BLaER1 treated with 17β-estradiol and CSF1 and Interleukin-3, amounts not matched to agents 10 nM and 100 nM (cell line): ENCODE data around the gene AWAT2.

ENCODE experiments used
- H3K27ac ChIP-seq, 11 experiments: shearing (Covaris generic); formaldehyde crosslinking; 2 replicates each; pipeline ENCODE4 v1.8.1; 2022
- H3K27me3 ChIP-seq, 11 experiments: shearing (Covaris generic); formaldehyde crosslinking; 2 replicates each; pipeline ENCODE4 v1.8.1; 2022
- H3K36me3 ChIP-seq, 11 experiments: shearing (Covaris generic); formaldehyde crosslinking; 2 replicates each; pipeline ENCODE4 v1.8.1; 2022
- H3K4me1 ChIP-seq, 10 experiments: shearing (Covaris generic); formaldehyde crosslinking; 2 replicates each; pipeline ENCODE4 v1.8.1; 2022
- H3K4me2 ChIP-seq, 11 experiments: shearing (Covaris generic); formaldehyde crosslinking; 2 replicates each; pipeline ENCODE4 v1.8.1; 2022
- H3K4me3 ChIP-seq, 10 experiments: shearing (Covaris generic); formaldehyde crosslinking; 2 replicates each; pipeline ENCODE4 v1.8.1; 2022
- H3K9ac ChIP-seq, 11 experiments: shearing (Covaris generic); formaldehyde crosslinking; 2 replicates each; pipeline ENCODE4 v1.8.1; 2022
- H3K9me3 ChIP-seq, 11 experiments: shearing (Covaris generic); formaldehyde crosslinking; replicated peaks in 1 of 11; 2 replicates each; pipeline ENCODE4 v1.8.1; 2022
- H4K20me1 ChIP-seq, 11 experiments: shearing (Covaris generic); formaldehyde crosslinking; 2 replicates each; pipeline ENCODE4 v1.8.1; 2022
- Cebpa-rat ChIP-seq, 11 experiments: shearing (Covaris generic); IDR thresholded peaks; 2 replicates each; pipeline ENCODE4 v1.8.1; 2022

Gene AWAT2

GRCh38 chrX:70049925-70050324 lies at the start of gene AWAT2:
Gene AWAT2 (minus strand): TSS chrX:70049938. CDS start chrX:70049932, 6 bp downstream.
- Histone ChIP-seq H3K4me3 (no peak within 1 kb of the TSS), H3K36me3 (no peaks in the 10 kb centered on the region), H3K4me1 (peaks cover 0 to 13% (median 0%) of the 10 kb centered on the region in 10 experiments; a peak in 7 of 20 replicates), H3K4me2 (no peak within 1 kb of the TSS), H4K20me1 (peaks cover 0 to 4% (median 0%) of the 10 kb centered on the region in 11 experiments; a peak in 2 of 22 replicates), H3K9ac (no peak within 1 kb of the TSS), H3K27me3 (peaks cover 82 to 96% (median 93%) of the 10 kb centered on the region in 11 experiments), H3K27ac (no peak within 1 kb of the TSS), H3K9me3 (peaks cover 0 to 6% (median 0%) of the 10 kb centered on the region in 11 experiments; a peak in 1 of 22 replicates)
- TF ChIP-seq Cebpa-rat (IDR thresholded peaks at IDR 0.05): no peak

GRCh38 chrX:70096052-70096451 lies 46.3 kb upstream of the AWAT2 start:
- Histone ChIP-seq H3K4me3 (no peak overlapping the region), H3K4me2 (no peak overlapping the region), H3K4me1 (no peaks in the 10 kb centered on the region), H3K27ac (no peak overlapping the region), H3K36me3 (no peaks in the 10 kb centered on the region), H3K27me3 (peaks cover 46 to 79% (median 72%) of the 10 kb centered on the region in 11 experiments), H4K20me1 (no peaks in the 10 kb centered on the region), H3K9ac (no peak overlapping the region), H3K9me3 (no peaks in the 10 kb centered on the region; a peak in 1 of 22 replicates)
- no peak for TF ChIP-seq Cebpa-rat (IDR thresholded peaks at IDR 0.05)

GRCh38 chrX:70092247-70092646 lies 42.5 kb upstream of the AWAT2 start:
- H3K27me3 ChIP-seq: peaks cover 65 to 100% (median 92%) of the 10 kb centered on the region in 11 experiments
- no peak overlapping the region for H3K9ac ChIP-seq
- no peaks in the 10 kb centered on the region for H3K36me3 ChIP-seq
- no peak for TF ChIP-seq Cebpa-rat (IDR thresholded peaks at IDR 0.05)
- no peaks in the 10 kb centered on the region; a peak in 1 of 22 replicates for H3K9me3 ChIP-seq
- H3K27ac ChIP-seq: no peak overlapping the region
- no peak overlapping the region for H3K4me3 ChIP-seq
- H3K4me1 ChIP-seq: peaks cover 0 to 23% (median 9%) of the 10 kb centered on the region in 10 experiments; a peak in 9 of 20 replicates
- H3K4me2 ChIP-seq: no peak overlapping the region
- H4K20me1 ChIP-seq: no peaks in the 10 kb centered on the region; a peak in 1 of 22 replicates

GRCh38 chrX:70089604-70090297 lies 40.0 kb upstream of the AWAT2 start:
- Histone ChIP-seq H3K36me3 (no peaks in the 10 kb centered on the region), H3K4me2 (peak overlapping the region in 6 of 11 experiments; percentile 2 to 47 (median 20); a peak in 9 of 22 replicates), H4K20me1 (no peaks in the 10 kb centered on the region; a peak in 1 of 22 replicates), H3K9me3 (no peaks in the 10 kb centered on the region; a peak in 1 of 22 replicates), H3K27me3 (peaks cover 61 to 99% (median 89%) of the 10 kb centered on the region in 11 experiments), H3K4me1 (peaks cover 0 to 23% (median 9%) of the 10 kb centered on the region in 10 experiments; a peak in 9 of 20 replicates), H3K9ac (no peak overlapping the region), H3K27ac (no peak overlapping the region), H3K4me3 (no peak overlapping the region)
- TF ChIP-seq Cebpa-rat (IDR thresholded peaks at IDR 0.05): no peak

- Histone ChIP-seq H3K4me3 (no peak overlapping the region), H4K20me1 (no peaks in the 10 kb centered on the region; a peak in 1 of 22 replicates), H3K4me1 (peaks cover 0 to 23% (median 9%) of the 10 kb centered on the region in 10 experiments; a peak in 9 of 20 replicates), H3K27me3 (peaks cover 65 to 100% (median 95%) of the 10 kb centered on the region in 11 experiments), H3K36me3 (no peaks in the 10 kb centered on the region), H3K27ac (no peak overlapping the region), H3K9me3 (no peaks in the 10 kb centered on the region; a peak in 1 of 22 replicates), H3K9ac (no peak overlapping the region), H3K4me2 (peak overlapping the region in 2 of 11 experiments; percentile 2 to 47; a peak in 1 of 22 replicates)
- TF ChIP-seq Cebpa-rat (IDR thresholded peaks at IDR 0.05): no peak
Measured at GRCh38 chrX:70088751-70089150, 39.0 kb upstream of the AWAT2 start.

GRCh38 chrX:70087857-70088630 lies 38.3 kb upstream of the AWAT2 start:
- Histone ChIP-seq H3K4me1 (peaks cover 0 to 23% (median 9%) of the 10 kb centered on the region in 10 experiments; a peak in 9 of 20 replicates), H3K36me3 (no peaks in the 10 kb centered on the region), H3K4me3 (no peak overlapping the region), H3K4me2 (no peak overlapping the region), H3K9ac (no peak overlapping the region), H3K9me3 (no peaks in the 10 kb centered on the region; a peak in 1 of 22 replicates), H3K27ac (no peak overlapping the region), H3K27me3 (peaks cover 68 to 100% (median 95%) of the 10 kb centered on the region in 11 experiments), H4K20me1 (no peaks in the 10 kb centered on the region; a peak in 1 of 22 replicates)
- no peak for TF ChIP-seq Cebpa-rat (IDR thresholded peaks at IDR 0.05)

GRCh38 chrX:70084592-70085240 lies 35.0 kb upstream of the AWAT2 start:
- Histone ChIP-seq H3K9me3 (no peaks in the 10 kb centered on the region), H3K27me3 (peaks cover 60 to 97% (median 90%) of the 10 kb centered on the region in 11 experiments), H3K27ac (no peak overlapping the region), H3K36me3 (no peaks in the 10 kb centered on the region), H3K4me3 (no peak overlapping the region), H3K4me2 (no peak overlapping the region), H3K9ac (no peak overlapping the region), H4K20me1 (no peaks in the 10 kb centered on the region; a peak in 1 of 22 replicates), H3K4me1 (peaks cover 0 to 15% (median 1%) of the 10 kb centered on the region in 10 experiments; a peak in 8 of 20 replicates)
- TF ChIP-seq Cebpa-rat (IDR thresholded peaks at IDR 0.05): no peak

- H3K27ac ChIP-seq: no peak overlapping the region
- H3K4me2 ChIP-seq: no peak overlapping the region
- no peak overlapping the region for H3K4me3 ChIP-seq
- H3K27me3 ChIP-seq: peaks cover 66 to 97% (median 90%) of the 10 kb centered on the region in 11 experiments
- H4K20me1 ChIP-seq: no peaks in the 10 kb centered on the region
- TF ChIP-seq Cebpa-rat (IDR thresholded peaks at IDR 0.05): no peak
- no peak overlapping the region for H3K9ac ChIP-seq
- no peaks in the 10 kb centered on the region for H3K4me1 ChIP-seq
- H3K9me3 ChIP-seq: peaks cover 3 to 14% (median 8%) of the 10 kb centered on the region in 11 experiments; a peak in 16 of 22 replicates
- H3K36me3 ChIP-seq: no peaks in the 10 kb centered on the region
Measured at GRCh38 chrX:70082723-70083122, 33.0 kb upstream of the AWAT2 start.
